HG03039 (cell line): ENCODE data around the gene FBXO31.

Experiments
- ATAC-seq: cut with Tn5 transposase; IDR thresholded peaks from one replicate; pipeline ENCODE4 v1.9.1; 2021; ENCODE audit warnings: mild to moderate bottlenecking, moderate library complexity; ENCODE audit not compliant: unreplicated experiment

FBXO31 gene

GRCh38 chr16:87316923-87317749 lies 66.4 kb downstream of the FBXO31 start, which contains the start of gene C16orf95:
TSS of gene C16orf95 (minus strand) at chr16:87317392. CDS start at chr16:87317242, 150 bp downstream.
- peak; percentile 91 for ATAC-seq

GRCh38 chr16:87316450-87316922 lies 67.1 kb downstream of the FBXO31 start:
- ATAC-seq, result no peak

GRCh38 chr16:87314990-87315420 lies 68.6 kb downstream of the FBXO31 start:
- ATAC-seq, result no peak

- ATAC-seq, result no peak
Observed at GRCh38 chr16:87312008-87312407, 71.6 kb downstream of the FBXO31 start.

DNA sequence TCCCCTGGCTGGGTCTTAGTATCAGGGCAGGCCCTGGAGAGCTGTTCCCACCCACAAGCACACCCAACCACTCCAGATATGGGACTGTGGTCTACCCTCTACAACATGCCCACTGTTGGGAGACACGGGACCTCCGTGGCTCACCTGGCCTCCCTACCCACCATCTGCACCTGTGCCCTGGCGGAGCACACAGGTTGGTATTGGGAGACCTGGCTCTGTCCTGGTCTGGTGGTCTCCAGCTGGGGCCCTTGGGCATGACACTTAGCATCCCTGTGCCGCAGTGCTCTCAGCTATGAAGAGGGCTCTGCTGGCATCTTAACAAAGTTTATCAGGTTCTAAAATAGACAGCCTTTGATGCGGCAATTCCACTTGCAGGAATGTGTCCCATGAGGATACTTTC lies 72.2 kb downstream of the FBXO31 start:
- no peak for ATAC-seq

DNA sequence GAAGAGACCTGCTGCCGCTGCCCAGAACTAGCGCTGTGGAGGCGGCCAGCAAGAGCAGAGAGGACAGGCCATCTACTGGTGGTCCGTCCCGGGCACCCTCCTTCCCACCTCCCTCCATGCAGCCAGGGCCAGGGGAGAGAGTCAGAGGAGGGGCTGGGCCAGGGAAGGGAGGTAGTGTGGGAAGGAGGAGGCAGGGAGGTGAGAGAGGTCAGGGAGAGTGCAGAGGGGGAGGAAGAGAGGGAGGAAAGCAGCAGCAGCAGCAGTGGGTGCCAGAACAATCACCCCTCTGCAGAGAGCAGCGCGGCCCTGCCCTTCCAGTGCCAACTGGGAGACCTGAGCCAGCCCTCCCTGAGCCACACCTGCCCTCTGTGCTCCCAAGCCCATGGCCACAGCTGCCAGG lies 73.0 kb downstream of the FBXO31 start:
- ATAC-seq, result no peak

DNA sequence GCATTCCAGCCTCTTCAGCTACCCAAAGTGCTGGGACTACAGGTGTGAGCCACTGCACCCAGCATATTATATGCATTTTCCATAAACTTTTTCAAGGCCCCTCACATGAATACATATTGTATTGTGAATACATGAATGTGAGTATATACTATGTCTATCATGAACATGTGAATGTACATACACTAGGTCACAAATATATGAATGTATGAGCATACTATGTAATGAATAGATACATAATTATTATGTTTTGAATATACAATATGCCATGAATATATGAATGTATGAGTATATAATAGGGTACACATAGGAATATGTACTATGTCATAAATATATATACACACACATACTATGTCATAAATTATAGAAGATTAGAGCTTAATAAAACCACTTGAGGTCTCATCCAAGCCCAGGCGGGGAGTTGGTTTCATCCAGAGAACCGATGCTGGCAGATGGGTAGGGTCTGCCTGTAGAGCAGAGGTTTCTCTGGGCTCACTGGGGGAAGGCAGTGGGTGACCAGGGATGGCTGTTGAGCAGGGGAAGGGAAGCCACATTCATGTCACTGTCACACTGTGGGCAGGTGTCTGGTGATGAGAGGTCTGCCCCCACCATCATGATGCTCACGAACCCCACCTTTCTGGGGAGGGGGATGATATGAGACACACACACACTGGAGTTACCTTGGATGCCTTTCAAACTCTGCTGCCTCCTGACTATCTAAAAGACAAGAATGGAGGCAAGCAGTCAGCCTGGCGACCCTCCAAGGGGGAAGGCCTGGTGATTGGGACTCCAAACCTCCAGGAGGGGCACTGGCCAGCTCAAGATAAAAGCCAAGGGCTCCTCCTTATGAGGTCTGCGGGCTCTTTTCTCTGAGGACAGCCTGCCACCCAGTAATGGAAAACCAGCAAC lies 73.7 kb downstream of the FBXO31 start:
- ATAC-seq, result no peak

DNA sequence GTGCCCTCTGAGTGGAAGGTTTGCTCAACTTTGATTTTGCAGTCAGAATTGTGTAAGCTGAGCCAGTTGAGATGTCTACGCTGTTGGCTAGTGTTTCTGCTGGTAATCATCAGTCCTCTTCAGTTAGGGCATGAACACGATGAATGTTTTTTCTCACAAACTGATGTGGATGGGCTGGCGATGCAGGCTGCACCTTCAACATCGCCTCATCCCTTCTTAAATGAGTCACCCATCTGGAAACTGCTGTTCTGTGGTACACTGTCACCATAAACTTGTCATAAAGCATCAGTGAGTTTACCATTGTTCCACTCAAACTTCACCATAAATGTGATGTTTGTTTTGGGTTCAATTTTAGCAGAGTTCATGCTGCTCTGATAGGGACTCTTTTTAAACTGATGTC lies 74.8 kb downstream of the FBXO31 start:
- no peak for ATAC-seq

GRCh38 chr16:87306516-87306915 lies 77.1 kb downstream of the FBXO31 start:
- no peak for ATAC-seq

DNA sequence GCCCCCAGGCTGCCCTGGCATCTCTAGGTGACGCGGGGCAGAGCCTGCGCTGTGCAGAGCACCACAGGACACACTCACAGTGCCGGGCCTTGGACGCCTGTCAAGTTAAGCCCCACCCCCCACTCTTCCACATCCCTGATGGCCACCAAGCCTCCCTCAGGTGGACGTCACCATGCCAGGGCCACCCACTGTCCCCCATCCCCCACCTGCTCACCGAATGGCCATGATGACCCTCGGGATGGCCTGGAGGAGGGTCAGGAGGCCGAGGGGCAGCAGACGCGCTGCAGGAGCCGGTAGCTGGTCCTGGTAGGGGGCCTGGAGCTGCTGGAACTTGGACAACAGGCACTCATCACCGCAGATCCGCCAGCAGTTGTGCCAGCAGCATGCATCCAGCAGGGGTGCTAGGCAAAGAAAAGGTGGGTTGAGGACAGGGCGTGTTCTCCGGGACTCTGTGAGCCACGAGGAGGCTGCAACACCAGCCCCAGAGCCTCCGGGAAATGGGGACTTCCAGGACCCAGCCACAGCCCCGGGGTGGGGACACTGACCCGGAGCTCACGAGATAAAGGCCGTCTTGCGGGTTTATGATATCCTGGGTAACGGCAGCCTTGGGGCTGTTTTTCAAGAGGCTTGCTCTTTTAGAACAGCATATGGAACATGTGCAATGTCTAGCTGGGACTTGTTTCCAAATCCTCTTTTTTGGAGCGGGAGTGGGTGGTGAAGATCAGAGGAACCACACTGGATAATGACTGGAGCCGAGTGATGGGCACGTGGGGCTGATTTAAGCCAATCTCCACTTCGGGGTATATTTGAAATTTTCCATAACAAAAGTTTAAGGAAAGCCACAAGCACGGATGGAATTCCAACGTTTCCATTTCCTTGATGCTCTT lies 77.8 kb downstream of the FBXO31 start:
- no peak for ATAC-seq

- ATAC-seq, result no peak
Observed at GRCh38 chr16:87304951-87305350, 78.6 kb downstream of the FBXO31 start.

DNA sequence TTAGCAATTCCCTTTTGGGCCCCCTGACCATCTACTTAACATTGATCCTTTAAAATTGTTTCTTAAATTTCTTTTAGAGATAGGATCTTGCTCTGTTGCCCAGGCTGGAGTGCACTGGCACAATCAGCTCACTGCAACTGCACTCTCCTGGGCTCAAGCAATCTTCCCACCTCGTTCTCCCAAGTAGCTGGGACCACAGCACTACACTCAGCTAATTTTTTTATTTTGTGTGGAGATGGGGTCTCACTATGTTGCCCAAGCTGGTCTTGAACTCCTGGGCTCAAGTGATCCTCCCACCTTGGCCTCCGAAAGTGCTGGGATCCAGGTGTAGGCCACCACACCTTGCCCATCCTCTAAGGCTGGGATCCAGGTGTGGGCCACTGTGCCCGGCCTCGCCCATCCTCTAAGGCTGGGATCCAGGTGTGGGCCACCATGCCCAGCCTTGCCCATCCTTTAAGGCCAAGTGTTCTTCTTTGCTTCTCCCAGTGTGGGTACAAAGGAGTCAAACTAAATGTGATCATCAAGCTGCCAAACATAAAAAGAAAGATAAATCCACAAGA lies 79.5 kb downstream of the FBXO31 start:
- ATAC-seq, result no peak

DNA sequence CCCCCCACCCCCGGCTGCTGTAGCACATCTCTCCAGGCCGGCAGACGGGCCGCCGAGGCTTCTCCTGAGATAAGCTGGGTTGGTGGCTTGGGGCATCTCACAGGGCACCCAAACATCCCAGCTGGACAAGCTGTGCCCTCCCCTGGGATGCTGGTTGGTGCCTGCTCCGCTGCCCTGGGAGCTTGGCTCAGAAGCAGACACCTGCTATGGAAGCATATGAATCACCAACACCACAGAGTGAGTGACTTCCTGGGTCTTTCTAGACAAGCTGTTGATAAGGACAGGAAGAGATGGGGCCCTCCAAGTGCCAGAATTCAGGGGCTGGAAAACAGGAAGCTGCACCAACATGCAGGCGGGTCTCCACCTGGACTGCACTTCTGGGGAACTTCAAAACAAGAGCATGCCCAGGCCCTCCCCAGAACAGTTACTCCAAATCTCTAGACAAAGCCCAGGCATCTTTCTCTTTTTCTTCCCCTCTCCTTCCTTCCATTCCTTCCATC lies 80.1 kb downstream of the FBXO31 start:
- ATAC-seq, result no peak

GRCh38 chr16:87298857-87299465 lies 84.6 kb downstream of the FBXO31 start:
- ATAC-seq, result no peak

GRCh38 chr16:87297918-87298631 lies 85.5 kb downstream of the FBXO31 start:
- no peak for ATAC-seq

- ATAC-seq, result no peak
Observed at GRCh38 chr16:87297407-87297806, 86.2 kb downstream of the FBXO31 start.

DNA sequence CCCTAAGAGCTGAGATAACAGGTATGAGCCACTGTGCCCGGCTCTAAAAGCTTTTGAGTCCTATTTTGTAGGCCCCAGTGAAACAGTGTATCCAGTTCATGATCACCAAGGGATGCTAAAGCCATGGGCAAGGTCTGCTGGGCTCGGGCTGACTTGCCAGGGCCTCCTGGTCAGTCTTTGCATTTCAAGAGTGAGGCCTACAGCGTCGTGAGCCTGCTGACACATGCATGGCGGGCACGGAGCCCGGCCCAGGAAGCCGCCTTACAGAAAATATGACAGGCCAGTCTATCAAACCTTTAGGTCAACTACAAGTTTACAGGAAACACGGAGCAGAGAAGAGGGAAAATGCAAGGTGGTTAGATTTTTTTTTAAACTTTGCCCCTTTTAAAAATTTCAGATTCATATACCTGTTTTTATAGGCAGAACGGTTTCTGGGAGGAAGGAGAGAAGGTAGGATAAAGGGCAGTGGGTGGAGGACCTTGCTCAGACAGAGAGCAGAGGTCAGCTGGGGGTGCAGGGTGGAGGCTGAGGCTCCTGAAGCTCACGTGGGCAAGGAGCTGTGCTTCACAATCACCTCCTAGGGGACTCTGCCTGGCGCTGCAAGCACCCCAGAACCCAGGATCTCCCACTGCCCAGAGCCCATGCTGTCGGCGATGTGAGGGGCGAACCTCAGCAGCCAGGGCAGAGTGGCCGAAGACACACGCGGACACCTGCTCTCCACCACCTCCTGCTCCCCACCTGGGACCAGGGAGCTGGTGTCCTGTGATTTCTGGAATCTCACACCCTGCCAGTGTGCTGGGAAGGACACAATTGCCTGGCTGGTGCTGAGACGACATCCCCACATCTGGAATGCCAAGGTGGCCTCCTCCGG lies 87.7 kb downstream of the FBXO31 start:
- no peak for ATAC-seq

DNA sequence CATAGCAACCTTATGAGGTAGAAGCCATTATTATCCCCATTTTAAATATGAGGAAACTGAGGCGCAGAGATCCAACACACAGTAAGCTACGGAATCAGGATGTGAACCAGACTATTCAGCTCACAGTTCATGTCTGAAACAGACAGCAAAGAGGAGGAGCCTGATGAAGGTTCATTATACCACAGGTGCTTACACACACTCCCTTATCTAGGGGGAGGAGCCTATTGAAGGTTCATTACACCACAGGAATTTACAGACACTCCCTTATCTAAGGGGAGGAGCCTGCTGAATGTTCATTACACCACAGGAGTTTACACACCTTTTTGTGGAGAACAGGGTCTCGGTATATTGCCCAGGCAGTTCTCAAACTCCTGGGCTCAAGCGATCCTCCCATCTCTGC lies 88.3 kb downstream of the FBXO31 start:
- no peak for ATAC-seq
